Bladder microvascular endothelial cell (primary cell): ENCODE measurements around the gene PDE4B. TPM values are rescaled to one million over a fixed set of nuclear protein-coding genes. Genes with fewer than 3 reads are reported as not detected.

Experiments
- total RNA-seq: library from RNA; depleted of rRNA; stranded (reverse); fragments of >200 nt; gene quantifications from 2 replicates; pipeline ENCODE4 v1.2.3, GENCODE V29; 2014

PDE4B gene
- 35.1 and 132 TPM in 2 replicates for total RNA-seq

GRCh38 chr1:65792669-65793358, at the start of gene PDE4B:
TSS of gene PDE4B (plus strand) at chr1:65792895.

